Ovary (tissue), 3 donors: ENCODE data around the gene GAGE13.

Experiments
- CTCF ChIP-seq, 3 donors: fragments of 450-650 bp in 2 of 3; fragments of 200-600 bp in 1 of 3; IDR thresholded peaks; one replicate each; pipeline versions ENCODE4 v1.5.1 to v1.8.0; 2016 to 2022; ENCODE audit warnings: antibody characterized with exemption in 3 of 3, mild to moderate bottlenecking in 1 of 3
- POLR2A ChIP-seq: fragments of 450-650 bp; IDR thresholded peaks from one replicate; pipeline ENCODE4 v1.6.1; 2017; ENCODE audit warnings: antibody characterized with exemption, mild to moderate bottlenecking, moderate library complexity
- donor health status: DM: no; HTN: no; CAD: no.

GRCh38 chrX:49309401-49309981 lies 21.9 kb upstream of the GAGE13 start:
- TF ChIP-seq POLR2A (no peak), CTCF (IDR thresholded peaks at IDR 0.05) (no peak)
